CD4-positive, alpha-beta T cell treated with Interleukin-4 for 1 hour (primary cell): ENCODE measurements around the gene DLG4.
"Not testable (repeated sequence)": the region's sequence is repeated elsewhere in the genome, so short reads cannot be mapped to it uniquely, and the experiment has no call there.

ENCODE experiments used
- DNase-seq, 2 donors: peaks; one replicate each; pipeline ENCODE4 v3.0.0-alpha.2; 2020 to 2022

DLG4 gene

GRCh38 chr17:7211491-7212273 is 8.0 kb downstream of the DLG4 start:
- no peak for DNase-seq

GRCh38 chr17:7208754-7209460 is 10.7 kb downstream of the DLG4 start:
- no peak for DNase-seq

DNA sequence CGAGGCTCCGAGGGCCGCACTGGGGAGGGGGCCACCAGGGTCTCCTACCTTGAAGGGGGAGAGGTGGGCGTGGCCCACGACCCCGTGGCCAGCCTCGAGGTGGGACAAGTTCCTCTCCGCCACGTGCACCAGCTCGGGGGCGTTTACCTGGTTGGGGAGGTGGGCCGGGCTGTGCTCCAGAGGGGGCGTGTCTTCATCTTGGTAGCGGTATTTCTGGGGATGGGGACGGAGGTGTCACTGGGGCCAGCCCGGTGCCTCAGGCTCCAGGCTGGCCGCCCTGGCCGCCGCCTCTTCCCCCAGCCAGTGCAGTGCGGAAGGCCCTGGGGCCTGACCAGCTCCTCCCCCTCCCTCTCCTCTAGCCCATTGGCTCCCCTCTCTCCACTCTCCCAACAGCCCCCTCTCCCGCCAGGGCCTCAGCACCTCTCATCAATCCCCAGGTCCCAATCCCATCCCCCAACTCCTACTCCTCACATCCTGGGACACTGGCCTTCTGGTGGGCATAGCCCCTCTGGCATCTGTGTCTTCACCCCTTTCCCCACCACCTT is 11.5 kb downstream of the DLG4 start:
- no peak for DNase-seq

- DNase-seq = peak in 1 of 2 donors; percentile 16
These were observed 12.3 kb downstream of the DLG4 start for GRCh38 chr17:7207120-7208001.

GRCh38 chr17:7205561-7205960 is 14.1 kb downstream of the DLG4 start:
- no peak for DNase-seq

- DNase-seq = peak; percentile 99
These were observed 14.7 kb downstream of the DLG4 start for GRCh38 chr17:7204828-7205461.

- no peak for DNase-seq
These were observed 15.3 kb downstream of the DLG4 start for GRCh38 chr17:7204336-7204735.

DNA sequence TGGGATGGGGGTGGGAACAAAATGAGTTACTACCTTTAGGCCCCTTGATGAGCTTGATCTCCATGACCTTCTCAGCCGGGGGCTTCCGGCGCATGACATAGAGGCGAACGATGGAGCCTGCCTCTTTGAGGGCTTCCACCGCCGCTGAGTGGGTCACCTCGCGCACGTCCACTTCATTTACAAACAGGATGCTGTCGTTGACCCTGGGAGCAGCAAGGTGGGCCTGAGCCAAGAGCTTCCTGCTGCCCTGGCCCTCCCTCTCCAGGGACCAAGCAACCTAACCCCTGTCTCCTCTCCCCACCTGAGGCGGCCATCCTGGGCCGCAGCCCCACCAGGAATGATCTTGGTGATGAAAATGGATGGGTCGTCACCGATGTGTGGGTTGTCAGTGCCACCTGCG is 16.2 kb downstream of the DLG4 start:
- DNase-seq = no peak

- DNase-seq = no peak
These were observed 22.8 kb downstream of the DLG4 start for GRCh38 chr17:7196651-7197401.

GRCh38 chr17:7195971-7196370 is 23.7 kb downstream of the DLG4 start:
- DNase-seq = no peak

DNA sequence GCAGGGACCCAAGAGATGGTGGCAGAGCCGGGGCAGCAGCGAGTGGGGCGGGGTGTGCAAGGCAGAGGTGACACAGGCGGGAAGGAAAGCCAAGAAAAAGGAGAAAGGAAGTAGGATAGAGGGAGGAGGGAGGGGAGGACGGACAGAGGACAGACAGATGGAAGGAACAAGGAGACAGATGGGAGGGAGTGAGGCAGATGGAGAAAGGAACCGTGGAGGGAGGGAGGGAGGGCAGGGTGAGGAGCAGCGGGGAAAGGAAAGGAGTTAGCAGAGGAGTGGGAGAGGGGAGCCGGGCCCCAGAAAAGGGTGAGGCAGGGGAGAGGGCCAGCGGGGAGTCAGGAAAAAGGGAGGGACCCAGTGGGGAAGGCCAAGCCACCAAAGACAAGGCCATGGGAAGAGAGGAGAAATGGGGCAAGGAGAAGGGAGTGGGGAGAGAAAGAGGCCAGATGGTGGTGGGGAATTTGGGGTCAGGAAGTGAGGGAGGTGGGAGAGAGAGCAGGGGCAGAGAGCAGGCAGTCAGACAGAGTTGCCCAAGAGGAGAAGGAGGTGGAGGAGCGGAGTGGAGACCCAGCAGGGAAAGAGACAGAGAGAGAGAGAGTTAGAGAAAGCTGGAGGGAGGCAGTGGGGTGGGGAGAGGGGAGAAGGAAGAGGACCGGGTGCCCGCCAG is 27.2 kb downstream of the DLG4 start:
- DNase-seq = no peak

GRCh38 chr17:7191571-7192270 is 27.9 kb downstream of the DLG4 start:
- DNase-seq = peak in 1 of 2 donors; percentile 33

GRCh38 chr17:7191069-7191468 is 28.6 kb downstream of the DLG4 start:
- no peak for DNase-seq

GRCh38 chr17:7190276-7190917 is 29.2 kb downstream of the DLG4 start:
- DNase-seq = no peak

DNA sequence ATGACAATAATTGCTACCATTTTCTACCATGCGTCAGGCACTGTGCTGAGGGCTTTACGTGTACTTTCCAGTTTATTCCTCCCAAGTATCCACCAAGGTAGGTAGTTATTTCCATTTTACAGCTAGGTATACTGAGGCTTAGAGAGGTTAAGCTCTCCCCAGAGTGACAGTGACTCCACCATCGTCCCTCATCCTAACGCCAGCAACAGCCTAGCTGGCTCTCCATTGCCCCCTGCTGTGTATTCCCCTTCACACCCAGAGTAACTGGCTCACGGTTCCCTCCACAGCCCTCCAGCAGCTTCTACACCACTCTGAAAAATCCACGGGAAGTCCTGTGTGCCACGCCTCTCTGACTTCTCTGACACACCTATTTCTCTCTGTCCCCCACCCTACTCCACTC is 33.4 kb downstream of the DLG4 start:
- no peak for DNase-seq

DNA sequence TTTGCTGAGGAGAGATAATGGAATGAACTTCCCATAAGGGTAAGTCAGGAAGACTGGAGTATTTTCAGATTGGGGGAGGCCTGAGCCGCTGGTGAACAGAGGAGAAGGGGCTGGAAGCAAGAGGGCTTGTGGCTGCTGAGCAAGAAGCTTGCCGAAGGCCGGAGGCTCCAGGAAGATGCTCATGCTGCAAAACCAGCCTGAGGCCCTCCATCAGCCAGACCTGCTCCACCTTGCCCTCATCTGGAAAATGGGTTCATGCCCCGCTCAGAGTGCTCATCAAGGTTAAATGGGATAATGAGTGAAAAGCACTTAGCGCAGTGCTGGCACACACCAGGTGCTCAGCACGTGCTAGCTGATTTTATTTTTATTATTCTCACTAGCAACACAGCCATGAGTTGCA is 35.0 kb downstream of the DLG4 start:
- no peak for DNase-seq

DNA sequence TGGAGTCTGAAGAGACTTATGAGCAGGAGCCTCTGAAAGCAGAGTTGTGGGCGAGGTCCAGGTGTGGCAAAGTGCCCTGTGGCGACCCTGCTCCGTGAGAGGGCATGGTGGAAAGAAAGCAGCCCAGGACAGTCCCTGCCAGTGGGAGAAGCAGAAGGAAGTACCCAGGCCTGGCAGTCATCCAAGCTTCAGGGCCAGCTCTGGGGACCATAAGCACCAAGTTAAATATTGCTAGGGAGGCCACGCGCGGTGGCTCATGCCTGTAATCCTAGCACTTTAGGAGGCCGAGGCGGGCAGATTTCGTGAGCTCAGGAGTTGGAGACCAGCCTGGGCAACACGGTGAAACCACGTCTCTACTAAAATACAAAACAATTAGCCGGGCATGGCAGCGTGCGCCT is 35.5 kb downstream of the DLG4 start:
- DNase-seq = no peak

- DNase-seq = no peak
These were observed 36.1 kb downstream of the DLG4 start for GRCh38 chr17:7183433-7184090.

- DNase-seq = not testable (repeated sequence)
These were observed 37.5 kb downstream of the DLG4 start for GRCh38 chr17:7182101-7182500.
